ENCODE data around the gene FYTTD1.

GRCh38 chr3:197706658-197707057, 43.0 kb upstream of the FYTTD1 start:
- TF ChIP-seq POLR2A (IDR thresholded peaks at IDR 0.05) (no peak), CTCF (IDR thresholded peaks at IDR 0.05) (no peak)

Data from ovary (tissue), 3 donors.